Osteocyte (in vitro differentiated cells): ENCODE data around the gene NR2F1-AS1. TPM values are rescaled to one million over a fixed set of nuclear protein-coding genes. Genes with fewer than 3 reads are reported as not detected.
A peak's percentile ranks its signal among the peaks of the same experiment; 100 is the strongest.

Source experiments
- DNase-seq: peaks from one replicate; pipeline ENCODE4 v3.0.0; 2021; ENCODE audit warnings: mixed read lengths; ENCODE audit not compliant: unreplicated experiment; ENCODE audit errors: extremely low spot score
- H3K27ac Mint-ChIP-seq: one replicate; pipeline ENCODE4 v1.8.0; 2021; ENCODE audit warnings: mild to moderate bottlenecking, mixed read lengths; ENCODE audit not compliant: unreplicated experiment
- H3K27me3 Mint-ChIP-seq: one replicate; pipeline ENCODE4 v1.8.0; 2021; ENCODE audit warnings: mixed read lengths; ENCODE audit not compliant: unreplicated experiment
- H3K36me3 Mint-ChIP-seq: one replicate; pipeline ENCODE4 v1.8.0; 2021; ENCODE audit warnings: mixed read lengths; ENCODE audit not compliant: unreplicated experiment
- H3K4me1 Mint-ChIP-seq: one replicate; pipeline ENCODE4 v1.8.0; 2021; ENCODE audit warnings: mixed read lengths; ENCODE audit not compliant: unreplicated experiment
- H3K4me3 Mint-ChIP-seq: one replicate; pipeline ENCODE4 v1.8.0; 2021; ENCODE audit warnings: mild to moderate bottlenecking, moderate library complexity, mixed read lengths; ENCODE audit not compliant: unreplicated experiment
- H3K9me3 Mint-ChIP-seq: one replicate; pipeline ENCODE4 v1.8.0; 2021; ENCODE audit warnings: mixed read lengths; ENCODE audit not compliant: unreplicated experiment
- long read RNA-seq: library from polyadenylated mRNA; unstranded; transcript quantifications from one replicate; pipeline ENCODE4 v2.0.0, GENCODE V29; 2021
- total RNA-seq: library from RNA; stranded (reverse); gene quantifications from 2 replicates; pipeline ENCODE4 v1.2.1, GENCODE V29; 2021
- TF ChIP-seq, protein P1 (sequence below): fragments of 200-600 bp; sonication (generic); IDR thresholded peaks from 2 replicates; pipeline ENCODE4 v1.5.0; 2021; ENCODE audit warnings: antibody characterized with exemption, mild to moderate bottlenecking, moderate library complexity

The NR2F1-AS1 gene
- 40.9 and 42.8 TPM in 2 replicates for total RNA-seq
- long read RNA-seq, transcript NR2F1-AS1-209 (6 exons, 2,746 nt), result major isoform, 11 of 65 reads
- long read RNA-seq, transcript NR2F1-AS1-201 (6 exons, 1,495 nt), result minor isoform, 6 of 65 reads
- long read RNA-seq, partial matches to known transcripts, result 2 of 65 reads
- long read RNA-seq, other reads (novel, unspliced or antisense), result 42 of 65 reads

DNA sequence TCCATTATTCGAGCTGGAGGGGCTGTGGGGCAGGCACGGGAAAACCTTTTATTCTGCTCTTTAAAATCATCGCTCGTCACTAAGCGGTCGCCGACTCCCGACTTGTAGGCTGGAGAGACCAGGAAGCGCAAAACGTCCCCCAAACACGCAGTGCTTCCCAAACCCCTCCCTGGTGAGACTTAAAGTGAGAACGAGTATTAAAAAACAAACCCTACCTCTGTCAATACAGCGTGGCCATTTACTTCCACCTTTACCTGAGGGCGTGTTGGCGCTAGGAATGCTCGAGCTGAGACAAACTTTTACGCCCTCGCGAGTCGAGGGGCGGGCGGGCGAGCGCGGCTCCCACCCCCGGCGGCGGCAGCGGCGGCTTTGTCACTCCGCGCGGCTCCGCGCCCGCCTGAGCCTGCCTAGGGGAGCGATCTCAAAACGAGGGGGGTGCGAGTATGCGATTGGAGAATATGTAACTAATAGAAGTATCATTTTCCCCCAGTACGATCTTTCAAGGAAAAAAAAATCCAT is at the start of gene NR2F1-AS1:
NR2F1-AS1 (minus strand) TSS at position 293 of the 519 bp plus-strand sequence.
- Mint-ChIP-seq H3K27ac (no peak within 1 kb of the TSS), H3K4me3 (no peak within 1 kb of the TSS), H3K9me3 (no peaks in the 10 kb centered on the region), H3K36me3 (peaks cover 4% of the 10 kb centered on the region), H3K4me1 (peaks cover 28% of the 10 kb centered on the region), H3K27me3 (no peaks in the 10 kb centered on the region)
- TF ChIP-seq, protein P1, sequence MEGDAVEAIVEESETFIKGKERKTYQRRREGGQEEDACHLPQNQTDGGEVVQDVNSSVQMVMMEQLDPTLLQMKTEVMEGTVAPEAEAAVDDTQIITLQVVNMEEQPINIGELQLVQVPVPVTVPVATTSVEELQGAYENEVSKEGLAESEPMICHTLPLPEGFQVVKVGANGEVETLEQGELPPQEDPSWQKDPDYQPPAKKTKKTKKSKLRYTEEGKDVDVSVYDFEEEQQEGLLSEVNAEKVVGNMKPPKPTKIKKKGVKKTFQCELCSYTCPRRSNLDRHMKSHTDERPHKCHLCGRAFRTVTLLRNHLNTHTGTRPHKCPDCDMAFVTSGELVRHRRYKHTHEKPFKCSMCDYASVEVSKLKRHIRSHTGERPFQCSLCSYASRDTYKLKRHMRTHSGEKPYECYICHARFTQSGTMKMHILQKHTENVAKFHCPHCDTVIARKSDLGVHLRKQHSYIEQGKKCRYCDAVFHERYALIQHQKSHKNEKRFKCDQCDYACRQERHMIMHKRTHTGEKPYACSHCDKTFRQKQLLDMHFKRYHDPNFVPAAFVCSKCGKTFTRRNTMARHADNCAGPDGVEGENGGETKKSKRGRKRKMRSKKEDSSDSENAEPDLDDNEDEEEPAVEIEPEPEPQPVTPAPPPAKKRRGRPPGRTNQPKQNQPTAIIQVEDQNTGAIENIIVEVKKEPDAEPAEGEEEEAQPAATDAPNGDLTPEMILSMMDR, result no peak
- no peak for DNase-seq

DNA sequence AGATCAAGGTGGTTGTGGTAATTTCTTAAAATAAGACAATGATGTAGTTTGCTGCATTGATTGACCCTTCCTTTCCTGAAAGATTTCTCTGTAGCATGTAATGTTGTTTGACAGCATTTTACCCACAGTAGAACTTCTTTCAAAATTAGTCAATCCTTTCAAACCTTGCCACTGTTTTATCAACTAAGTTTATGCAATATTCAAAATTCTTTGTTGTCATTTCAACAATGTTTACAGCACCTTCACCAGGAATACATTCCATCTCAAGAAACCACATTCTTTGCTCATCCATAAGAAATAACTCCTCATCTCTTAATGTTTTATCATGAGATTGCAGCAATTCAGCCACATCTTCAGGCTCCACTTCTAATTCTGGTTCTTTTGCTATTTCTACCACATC is 45.8 kb upstream of the NR2F1-AS1 start:
- Mint-ChIP-seq H3K9me3 (no peaks in the 10 kb centered on the region), H3K27ac (no peak overlapping the region), H3K4me3 (no peak overlapping the region)

DNA sequence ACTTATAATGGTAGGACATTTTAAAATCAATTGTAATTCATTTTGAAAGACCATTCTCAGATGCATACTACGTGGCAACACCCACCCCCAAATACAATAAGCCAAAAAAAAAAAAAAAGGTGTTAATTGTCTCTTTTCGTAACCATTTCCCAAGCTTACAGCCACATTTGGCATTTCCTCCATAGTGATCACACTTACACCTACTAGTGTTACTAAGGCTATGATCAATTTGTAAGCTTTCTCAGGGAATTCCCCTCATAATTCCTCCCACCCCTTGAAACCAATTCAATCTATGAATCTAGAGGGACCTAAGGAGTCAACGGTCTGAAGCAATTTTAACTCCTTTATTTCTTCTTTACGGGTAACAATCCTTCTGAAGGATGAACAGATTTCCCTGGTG is 42.1 kb upstream of the NR2F1-AS1 start:
- TF ChIP-seq, protein P1, result no peak
- Mint-ChIP-seq H3K27ac (no peak overlapping the region), H3K27me3 (no peaks in the 10 kb centered on the region), H3K36me3 (no peaks in the 10 kb centered on the region), H3K4me3 (no peak overlapping the region), H3K4me1 (peaks cover 11% of the 10 kb centered on the region), H3K9me3 (no peaks in the 10 kb centered on the region)
- no peak for DNase-seq

More for the DNA sequence above, 45.8 kb upstream of the NR2F1-AS1 start:
- TF ChIP-seq, protein P1, result no peak
- no peaks in the 10 kb centered on the region for H3K27me3 Mint-ChIP-seq
- no peaks in the 10 kb centered on the region for H3K4me1 Mint-ChIP-seq
- DNase-seq, result no peak
- no peaks in the 10 kb centered on the region for H3K36me3 Mint-ChIP-seq

DNA sequence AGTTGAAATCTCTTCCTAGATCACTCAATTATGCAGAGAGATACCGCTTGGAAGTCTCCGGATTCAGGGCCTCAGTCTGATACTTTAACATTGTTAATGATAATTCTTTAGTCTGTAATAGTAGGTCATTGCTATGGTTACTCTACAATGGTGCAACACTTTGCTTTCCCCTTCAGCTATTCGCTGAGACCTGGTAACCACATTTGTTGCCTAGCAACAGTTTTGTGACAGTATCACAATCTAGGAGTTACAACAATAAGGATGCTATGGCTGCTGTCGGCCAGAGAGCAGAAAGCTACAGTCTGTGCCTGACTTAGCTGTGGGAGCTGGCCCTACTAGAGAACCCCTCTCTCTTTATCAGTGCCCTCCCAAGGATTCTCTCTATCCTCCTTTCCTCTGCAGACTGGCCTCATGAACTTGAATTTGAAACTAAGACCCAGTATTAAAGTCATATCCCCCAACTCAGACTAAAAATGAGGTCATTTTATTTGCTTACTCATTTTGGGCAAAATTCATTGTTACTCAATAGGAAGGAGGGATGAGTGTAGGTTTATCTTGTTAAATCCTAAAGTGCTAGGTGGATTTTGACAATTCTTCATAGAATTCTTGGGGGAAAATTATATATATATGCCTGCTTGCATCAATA is 41.3 kb upstream of the NR2F1-AS1 start:
- TF ChIP-seq, protein P1, result no peak
- Mint-ChIP-seq H3K27me3 (no peaks in the 10 kb centered on the region), H3K9me3 (no peaks in the 10 kb centered on the region), H3K36me3 (no peaks in the 10 kb centered on the region), H3K4me3 (peak overlapping the region; percentile 5), H3K27ac (peak overlapping the region; percentile 85), H3K4me1 (peaks cover 11% of the 10 kb centered on the region)
- DNase-seq, result no peak

DNA sequence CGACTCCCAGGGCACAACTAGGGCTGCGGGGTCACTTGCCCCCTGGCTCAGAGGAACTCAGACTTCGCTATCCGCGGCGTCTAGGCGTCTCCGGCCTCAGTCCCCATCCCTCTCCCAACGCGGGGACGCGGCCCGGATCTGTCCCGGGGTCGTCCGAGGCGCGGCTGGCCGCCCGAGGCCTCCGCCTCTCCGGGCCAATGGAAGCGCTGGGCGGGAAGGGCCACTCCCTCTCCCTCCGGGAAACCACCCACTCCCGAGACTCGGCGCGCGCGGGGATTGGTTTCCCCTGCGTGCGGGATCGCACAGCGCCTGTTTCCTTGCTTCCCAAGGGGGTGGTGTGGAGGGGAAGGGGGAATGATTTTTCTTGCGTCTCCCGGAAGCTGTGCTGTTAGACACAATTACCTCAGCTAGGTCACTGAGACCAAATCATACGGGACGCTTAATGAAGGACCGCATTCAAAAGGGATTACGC is 40.3 kb upstream of the NR2F1-AS1 start:
- H3K27ac Mint-ChIP-seq, result peak overlapping the region; percentile 85
- H3K36me3 Mint-ChIP-seq, result peaks cover 6% of the 10 kb centered on the region
- H3K4me3 Mint-ChIP-seq, result peak overlapping the region; percentile 81
- TF ChIP-seq, protein P1, result no peak
- H3K27me3 Mint-ChIP-seq, result no peaks in the 10 kb centered on the region
- no peaks in the 10 kb centered on the region for H3K9me3 Mint-ChIP-seq
- H3K4me1 Mint-ChIP-seq, result peaks cover 11% of the 10 kb centered on the region
- DNase-seq, result peak; percentile 92
